ENCODE data around the gene PDE4B. TPM values are rescaled to one million over a fixed set of nuclear protein-coding genes. Genes with fewer than 3 reads are reported as not detected.

Gene PDE4B
- total RNA-seq, 1 experiment from 2014 or later: 1.4 TPM

DNA sequence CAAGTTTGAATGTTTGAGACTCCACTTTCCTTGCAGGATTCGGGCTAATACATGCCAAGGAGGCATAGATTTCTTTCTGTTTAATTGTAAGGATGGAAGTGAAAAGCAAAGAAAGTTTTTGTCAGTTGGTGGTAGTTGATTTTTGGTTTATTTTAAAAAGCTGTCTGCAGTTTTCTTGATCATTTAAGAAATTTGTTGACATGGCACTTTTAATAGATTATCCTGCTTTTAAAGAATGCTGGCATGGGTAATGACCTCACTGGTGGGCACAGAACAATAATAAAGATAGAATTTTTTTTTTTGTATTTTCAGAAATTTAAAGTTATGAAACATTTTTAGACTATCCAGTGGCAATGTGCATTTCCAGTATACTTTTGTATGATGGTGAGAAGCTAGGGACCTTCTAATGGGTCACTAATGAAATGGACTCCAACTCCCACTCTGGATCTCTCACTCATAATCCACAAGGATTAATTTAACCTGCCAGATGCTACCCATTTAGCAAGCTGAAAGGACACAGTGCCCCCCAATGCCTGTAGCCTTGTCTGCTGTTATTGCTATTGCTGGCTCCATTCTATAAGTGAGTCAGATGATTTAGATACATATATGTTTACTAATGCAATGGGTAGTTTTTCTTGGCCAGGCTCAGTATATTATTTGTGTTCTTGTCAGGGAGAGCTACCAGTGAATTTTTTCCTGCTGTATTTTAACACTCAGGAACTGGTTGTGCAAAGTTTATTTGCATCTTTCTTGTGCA is 551.1 kb downstream of the PDE4B start:
- no peak overlapping the region for H3K9ac ChIP-seq (ENCODE audit: low read length)
- no peaks in the 10 kb centered on the region for H3K9me3 ChIP-seq (ENCODE audit: low read length)
- ChIA-PET POLR2A (ENCODE audit: unreplicated experiment) (no interaction called here), CTCF (no interaction called here)
- H3K4me3 ChIP-seq (ENCODE audit: low read length): no peak overlapping the region
- TF ChIP-seq, protein P1, sequence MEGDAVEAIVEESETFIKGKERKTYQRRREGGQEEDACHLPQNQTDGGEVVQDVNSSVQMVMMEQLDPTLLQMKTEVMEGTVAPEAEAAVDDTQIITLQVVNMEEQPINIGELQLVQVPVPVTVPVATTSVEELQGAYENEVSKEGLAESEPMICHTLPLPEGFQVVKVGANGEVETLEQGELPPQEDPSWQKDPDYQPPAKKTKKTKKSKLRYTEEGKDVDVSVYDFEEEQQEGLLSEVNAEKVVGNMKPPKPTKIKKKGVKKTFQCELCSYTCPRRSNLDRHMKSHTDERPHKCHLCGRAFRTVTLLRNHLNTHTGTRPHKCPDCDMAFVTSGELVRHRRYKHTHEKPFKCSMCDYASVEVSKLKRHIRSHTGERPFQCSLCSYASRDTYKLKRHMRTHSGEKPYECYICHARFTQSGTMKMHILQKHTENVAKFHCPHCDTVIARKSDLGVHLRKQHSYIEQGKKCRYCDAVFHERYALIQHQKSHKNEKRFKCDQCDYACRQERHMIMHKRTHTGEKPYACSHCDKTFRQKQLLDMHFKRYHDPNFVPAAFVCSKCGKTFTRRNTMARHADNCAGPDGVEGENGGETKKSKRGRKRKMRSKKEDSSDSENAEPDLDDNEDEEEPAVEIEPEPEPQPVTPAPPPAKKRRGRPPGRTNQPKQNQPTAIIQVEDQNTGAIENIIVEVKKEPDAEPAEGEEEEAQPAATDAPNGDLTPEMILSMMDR (conservative IDR thresholded peaks at IDR 0.05; ENCODE audit: low read depth, low read length): no peak
- no peak for TF ChIP-seq EZH2phosphoT487 (IDR thresholded peaks at IDR 0.05; ENCODE audit: borderline replicate concordance, low read length)
- no peak for TF ChIP-seq EZH2 (IDR thresholded peaks at IDR 0.05; ENCODE audit: low read length, unreplicated experiment)
- no peaks in the 10 kb centered on the region for H4K20me1 ChIP-seq (ENCODE audit: low read length)
- no peaks in the 10 kb centered on the region for H3K36me3 ChIP-seq (ENCODE audit: low read depth, low read length)
- ATAC-seq: no peak
- no peak overlapping the region for H3K27ac ChIP-seq (ENCODE audit: low read length)
- no peak overlapping the region for H2AFZ ChIP-seq (ENCODE audit: low read length)
- H3K4me2 ChIP-seq (ENCODE audit: low read length): no peak overlapping the region
- no peaks in the 10 kb centered on the region for H3K27me3 ChIP-seq (ENCODE audit: low read length)
- H3K9me2 ChIP-seq (replicated peaks; ENCODE audit: low read length): no peaks in the 10 kb centered on the region
- no peak for DNase-seq
- no peaks in the 10 kb centered on the region for H3F3A ChIP-seq (ENCODE audit: low read length, unreplicated experiment)
- H3K79me2 ChIP-seq (ENCODE audit: low read length): no peaks in the 10 kb centered on the region
- peaks cover 26% of the 10 kb centered on the region for H3K4me1 ChIP-seq (ENCODE audit: insufficient read depth, low read length)
- intact Hi-C loops (cut with micrococcal nuclease): no loop called here
- BruUV-seq (replicated peaks): no TSS peak

DNA sequence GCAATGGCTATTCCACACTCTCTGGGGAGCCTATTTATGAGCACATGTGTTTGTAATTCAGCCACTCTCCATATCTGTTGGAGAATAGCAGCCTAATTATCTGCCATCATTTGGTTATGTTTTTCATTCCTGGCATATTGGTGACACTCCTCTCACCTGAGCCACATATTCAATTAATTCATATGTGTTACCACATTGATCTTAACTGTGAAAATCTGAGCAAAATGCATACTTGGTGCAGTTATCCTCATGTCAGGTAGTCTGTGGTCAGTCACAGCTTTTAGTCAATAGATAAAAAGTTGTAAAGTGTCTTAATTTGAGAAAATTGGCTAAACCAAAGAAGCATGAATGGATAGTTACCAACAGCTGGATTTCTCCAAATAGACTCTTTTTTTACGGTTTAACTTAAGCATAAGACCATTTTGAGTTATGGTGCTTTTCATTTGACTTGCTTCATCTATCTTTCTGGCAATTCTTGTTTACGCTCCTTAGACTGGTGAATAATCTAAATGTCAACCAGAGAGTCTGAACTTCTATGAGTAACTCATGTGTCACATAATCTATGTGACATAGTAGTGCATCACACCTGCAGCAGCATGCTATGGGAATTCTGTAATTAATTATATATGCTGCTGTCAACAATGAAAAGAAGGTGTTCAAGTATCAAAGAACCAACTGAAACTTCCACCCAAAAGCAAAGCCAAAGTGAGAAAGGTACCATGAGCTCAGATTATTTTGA is 553.5 kb downstream of the PDE4B start:
- Histone ChIP-seq H4K20me1 (ENCODE audit: low read length) (no peaks in the 10 kb centered on the region), H3K27ac (ENCODE audit: low read length) (peak overlapping the region; percentile 56), H3K9me2 (replicated peaks; ENCODE audit: low read length) (no peaks in the 10 kb centered on the region), H3K9ac (ENCODE audit: low read length) (no peak overlapping the region; the same call in 1 of the 2 replicates), H3K79me2 (ENCODE audit: low read length) (no peaks in the 10 kb centered on the region), H3K4me2 (ENCODE audit: low read length) (peak overlapping the region; percentile 14), H3F3A (ENCODE audit: low read length, unreplicated experiment) (no peaks in the 10 kb centered on the region), H3K27me3 (ENCODE audit: low read length) (no peaks in the 10 kb centered on the region), H2AFZ (ENCODE audit: low read length) (no peak overlapping the region), H3K4me1 (ENCODE audit: insufficient read depth, low read length) (peaks cover 39% of the 10 kb centered on the region), H3K36me3 (ENCODE audit: low read depth, low read length) (no peaks in the 10 kb centered on the region), H3K4me3 (ENCODE audit: low read length) (no peak overlapping the region), H3K9me3 (ENCODE audit: low read length) (no peaks in the 10 kb centered on the region)
- TF ChIP-seq, protein P1 (conservative IDR thresholded peaks at IDR 0.05; ENCODE audit: low read depth, low read length): no peak
- no peak for TF ChIP-seq EZH2phosphoT487 (IDR thresholded peaks at IDR 0.05; ENCODE audit: borderline replicate concordance, low read length)
- no peak for TF ChIP-seq EZH2 (IDR thresholded peaks at IDR 0.05; ENCODE audit: low read length, unreplicated experiment)
- intact Hi-C loops (cut with micrococcal nuclease): no loop called here
- no TSS peak for BruUV-seq (replicated peaks)
- ATAC-seq (peak; percentile 52), DNase-seq (peak; percentile 67)
- ChIA-PET POLR2A (ENCODE audit: unreplicated experiment) (no interaction called here), CTCF (no interaction called here)

DNA sequence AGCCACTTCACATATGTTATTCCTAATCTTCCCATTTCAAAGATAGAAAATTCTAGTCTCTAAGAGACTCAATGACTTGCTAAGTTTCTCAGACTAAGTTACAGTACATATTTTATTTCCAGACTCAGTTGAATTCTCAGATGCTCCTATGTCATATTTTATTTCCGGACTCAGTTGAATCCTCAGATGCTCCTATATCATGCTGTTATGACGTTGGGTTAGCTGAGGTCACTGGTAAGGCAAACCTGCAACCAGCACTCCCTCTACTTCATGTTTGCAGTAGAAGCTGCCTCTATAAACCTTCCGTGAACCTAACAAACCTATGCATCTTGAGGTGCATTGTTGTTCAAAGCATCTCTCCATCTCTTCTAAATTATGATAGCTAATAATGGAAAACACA is 554.2 kb downstream of the PDE4B start:
- no TSS peak for BruUV-seq (replicated peaks)
- TF ChIP-seq, protein P1 (conservative IDR thresholded peaks at IDR 0.05; ENCODE audit: low read depth, low read length): no peak
- TF ChIP-seq EZH2 (IDR thresholded peaks at IDR 0.05; ENCODE audit: low read length, unreplicated experiment) (no peak), EZH2phosphoT487 (IDR thresholded peaks at IDR 0.05; ENCODE audit: borderline replicate concordance, low read length) (no peak)
- POLR2A ChIA-PET (ENCODE audit: unreplicated experiment): no interaction called here

More for the DNA sequence above, 554.2 kb downstream of the PDE4B start:
- Histone ChIP-seq H3K9me2 (replicated peaks; ENCODE audit: low read length) (no peaks in the 10 kb centered on the region), H3K4me1 (ENCODE audit: insufficient read depth, low read length) (peaks cover 33% of the 10 kb centered on the region), H3K27ac (ENCODE audit: low read length) (peak overlapping the region; percentile 56), H4K20me1 (ENCODE audit: low read length) (no peaks in the 10 kb centered on the region), H3K4me2 (ENCODE audit: low read length) (no peak overlapping the region), H3K4me3 (ENCODE audit: low read length) (no peak overlapping the region), H3K36me3 (ENCODE audit: low read depth, low read length) (no peaks in the 10 kb centered on the region), H3K9me3 (ENCODE audit: low read length) (no peaks in the 10 kb centered on the region), H3K79me2 (ENCODE audit: low read length) (no peaks in the 10 kb centered on the region), H3K9ac (ENCODE audit: low read length) (no peak overlapping the region), H2AFZ (ENCODE audit: low read length) (no peak overlapping the region), H3F3A (ENCODE audit: low read length, unreplicated experiment) (no peaks in the 10 kb centered on the region), H3K27me3 (ENCODE audit: low read length) (no peaks in the 10 kb centered on the region)
- DNase-seq (no peak), ATAC-seq (no peak)
- intact Hi-C loops (cut with micrococcal nuclease): no loop called here
- CTCF ChIA-PET: no interaction called here

Data from PC-3 (cell line).